ENCODE data around the gene KLF16. TPM values are rescaled to one million over a fixed set of nuclear protein-coding genes. Genes with fewer than 3 reads are reported as not detected.

The KLF16 gene
- total RNA-seq, 1 donor from 2014 or later, result 6.4 TPM

- no peak overlapping the region for H3K27ac ChIP-seq (replicated peaks)
- H3K9me3 ChIP-seq (replicated peaks), result no peaks in the 10 kb centered on the region
- DNase-seq, result no peak
- peaks cover 24% of the 10 kb centered on the region for H3K36me3 ChIP-seq
- H3K4me3 ChIP-seq, result no peak overlapping the region
- TF ChIP-seq CTCF (IDR thresholded peaks at IDR 0.05; ENCODE audit: borderline replicate concordance), result no peak
- peaks cover 16% of the 10 kb centered on the region for H3K4me1 ChIP-seq
- H3K27me3 ChIP-seq (ENCODE audit: low read depth), result no peaks in the 10 kb centered on the region
- intact Hi-C loops (cut with micrococcal nuclease), result no loop called here
These were observed 46.3 kb upstream of the KLF16 start for GRCh38 chr19:1909761-1910080.

DNA sequence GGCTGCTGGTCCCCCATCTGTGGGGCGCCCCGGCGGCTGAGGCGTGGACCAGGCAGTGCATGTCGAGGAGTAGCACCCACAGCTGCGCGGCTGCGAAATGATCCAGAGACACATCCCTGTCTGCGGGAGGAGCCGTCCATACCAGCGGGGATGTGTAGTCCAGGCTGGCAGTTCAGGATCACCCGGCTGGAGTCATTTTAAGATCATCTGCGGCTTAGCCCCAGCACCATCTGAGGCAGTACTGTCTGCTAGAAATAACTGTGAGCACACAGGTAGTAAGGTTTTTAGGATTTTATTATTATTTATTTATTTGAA, 44.9 kb upstream of the KLF16 start:
- peaks cover 17% of the 10 kb centered on the region for H3K36me3 ChIP-seq
- no peak for DNase-seq
- H3K9me3 ChIP-seq (replicated peaks), result no peaks in the 10 kb centered on the region
- peaks cover 19% of the 10 kb centered on the region for H3K4me1 ChIP-seq
- H3K27me3 ChIP-seq (ENCODE audit: low read depth), result no peaks in the 10 kb centered on the region
- intact Hi-C loops (cut with micrococcal nuclease), result no loop called here
- H3K27ac ChIP-seq (replicated peaks), result no peak overlapping the region
- no peak overlapping the region for H3K4me3 ChIP-seq
- no peak for TF ChIP-seq CTCF (IDR thresholded peaks at IDR 0.05; ENCODE audit: borderline replicate concordance)

- peaks cover 11% of the 10 kb centered on the region for H3K36me3 ChIP-seq
- intact Hi-C loops (cut with micrococcal nuclease), result no loop called here
- H3K27me3 ChIP-seq (ENCODE audit: low read depth), result no peaks in the 10 kb centered on the region
- H3K9me3 ChIP-seq (replicated peaks), result no peaks in the 10 kb centered on the region
- no peak for DNase-seq
- peaks cover 19% of the 10 kb centered on the region for H3K4me1 ChIP-seq
- H3K4me3 ChIP-seq, result no peak overlapping the region
- TF ChIP-seq CTCF (IDR thresholded peaks at IDR 0.05; ENCODE audit: borderline replicate concordance), result no peak
- no peak overlapping the region for H3K27ac ChIP-seq (replicated peaks)
These were observed 44.4 kb upstream of the KLF16 start for GRCh38 chr19:1907563-1908363.

- no peak overlapping the region for H3K27ac ChIP-seq (replicated peaks)
- peaks cover 19% of the 10 kb centered on the region for H3K4me1 ChIP-seq
- TF ChIP-seq CTCF (IDR thresholded peaks at IDR 0.05; ENCODE audit: borderline replicate concordance), result no peak
- DNase-seq, result no peak
- peaks cover 4% of the 10 kb centered on the region for H3K36me3 ChIP-seq
- H3K27me3 ChIP-seq (ENCODE audit: low read depth), result no peaks in the 10 kb centered on the region
- intact Hi-C loops (cut with micrococcal nuclease), result no loop called here
- no peak overlapping the region for H3K4me3 ChIP-seq
- H3K9me3 ChIP-seq (replicated peaks), result no peaks in the 10 kb centered on the region
These were observed 43.7 kb upstream of the KLF16 start for GRCh38 chr19:1906985-1907562.

GRCh38 chr19:1905863-1906375, 42.5 kb upstream of the KLF16 start:
- H3K27ac ChIP-seq (replicated peaks), result peak overlapping the region; percentile 91
- peaks cover 19% of the 10 kb centered on the region for H3K4me1 ChIP-seq
- no peaks in the 10 kb centered on the region for H3K9me3 ChIP-seq (replicated peaks)
- no peak for TF ChIP-seq CTCF (IDR thresholded peaks at IDR 0.05; ENCODE audit: borderline replicate concordance)
- peak overlapping the region; percentile 81 for H3K4me3 ChIP-seq
- intact Hi-C loops (cut with micrococcal nuclease), result no loop called here
- H3K27me3 ChIP-seq (ENCODE audit: low read depth), result no peaks in the 10 kb centered on the region
- no peak for DNase-seq
- H3K36me3 ChIP-seq, result no peaks in the 10 kb centered on the region
